HG02759 (cell line): ENCODE results near the gene EML1.

Source experiments
- ATAC-seq: cut with Tn5 transposase; IDR thresholded peaks from one replicate; pipeline ENCODE4 v1.9.1; 2021; ENCODE audit warnings: mild to moderate bottlenecking, moderate library complexity; ENCODE audit not compliant: unreplicated experiment

Gene EML1

DNA sequence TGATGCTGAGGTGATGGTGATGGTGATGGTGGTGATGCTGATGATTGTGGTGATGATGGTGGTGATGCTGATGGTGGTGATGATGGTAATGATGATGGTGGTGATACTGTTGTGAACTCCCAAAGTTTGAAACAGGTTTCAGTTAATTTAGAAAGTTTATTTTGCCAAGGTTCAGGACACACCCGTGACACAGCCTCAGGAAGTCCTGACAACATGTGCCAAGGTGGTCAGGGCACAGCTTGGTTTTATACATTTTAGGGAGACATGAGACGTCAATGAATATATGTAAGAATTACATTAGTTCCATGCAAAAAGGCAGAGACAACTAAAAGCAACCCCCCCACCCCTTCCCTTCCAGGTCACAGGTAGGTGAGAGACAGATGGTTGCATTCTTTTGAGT, 159.2 kb downstream of the EML1 start:
- ATAC-seq: no peak

DNA sequence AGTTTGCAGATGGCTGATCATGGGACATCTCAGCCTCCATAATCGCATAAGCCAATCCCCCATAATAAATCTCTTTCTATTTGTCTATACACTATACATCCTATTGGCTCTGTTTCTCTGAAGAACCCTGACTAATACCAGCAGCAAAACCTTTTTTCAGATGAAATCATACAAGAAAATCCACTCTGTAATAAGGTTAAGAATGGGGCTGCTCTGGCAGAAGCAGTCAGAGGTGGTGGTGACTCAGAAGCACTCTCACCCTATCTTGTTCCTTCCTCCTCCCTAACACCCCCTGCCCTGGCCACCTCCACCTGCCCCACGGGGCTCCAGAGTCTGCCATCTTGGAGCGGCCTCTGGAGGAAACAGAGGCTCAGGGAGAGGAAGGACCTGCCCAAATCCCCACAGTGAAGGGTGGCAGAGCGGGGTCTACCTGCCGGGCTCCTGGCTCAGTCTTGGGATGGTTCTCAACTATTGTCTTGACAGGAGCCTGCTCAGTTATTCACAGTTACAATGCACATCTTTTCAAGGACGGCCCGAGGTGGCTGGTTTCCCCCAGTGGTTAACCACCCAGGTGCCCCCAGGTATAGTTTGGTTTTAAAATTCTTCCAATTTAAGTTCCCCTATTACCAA, 162.7 kb downstream of the EML1 start:
- no peak for ATAC-seq

DNA sequence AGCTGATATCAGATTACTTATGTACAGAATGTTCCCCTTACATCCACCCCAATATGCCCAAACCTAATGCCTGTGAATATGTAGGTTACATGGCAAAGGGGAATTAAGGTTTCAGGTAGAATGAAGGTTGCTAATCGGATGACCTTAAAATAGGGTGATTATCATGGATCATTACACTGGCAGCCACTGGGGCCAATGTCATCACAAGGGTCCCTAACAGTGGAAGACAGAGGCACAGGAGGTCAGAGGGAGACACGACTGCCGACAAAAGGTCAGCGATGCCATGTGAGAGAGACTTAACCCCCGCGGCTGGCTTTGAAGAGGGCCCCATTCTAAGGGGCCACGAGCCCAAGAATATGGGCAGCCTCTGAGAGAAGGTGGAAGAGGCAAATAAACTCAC, 165.2 kb downstream of the EML1 start:
- no peak for ATAC-seq

DNA sequence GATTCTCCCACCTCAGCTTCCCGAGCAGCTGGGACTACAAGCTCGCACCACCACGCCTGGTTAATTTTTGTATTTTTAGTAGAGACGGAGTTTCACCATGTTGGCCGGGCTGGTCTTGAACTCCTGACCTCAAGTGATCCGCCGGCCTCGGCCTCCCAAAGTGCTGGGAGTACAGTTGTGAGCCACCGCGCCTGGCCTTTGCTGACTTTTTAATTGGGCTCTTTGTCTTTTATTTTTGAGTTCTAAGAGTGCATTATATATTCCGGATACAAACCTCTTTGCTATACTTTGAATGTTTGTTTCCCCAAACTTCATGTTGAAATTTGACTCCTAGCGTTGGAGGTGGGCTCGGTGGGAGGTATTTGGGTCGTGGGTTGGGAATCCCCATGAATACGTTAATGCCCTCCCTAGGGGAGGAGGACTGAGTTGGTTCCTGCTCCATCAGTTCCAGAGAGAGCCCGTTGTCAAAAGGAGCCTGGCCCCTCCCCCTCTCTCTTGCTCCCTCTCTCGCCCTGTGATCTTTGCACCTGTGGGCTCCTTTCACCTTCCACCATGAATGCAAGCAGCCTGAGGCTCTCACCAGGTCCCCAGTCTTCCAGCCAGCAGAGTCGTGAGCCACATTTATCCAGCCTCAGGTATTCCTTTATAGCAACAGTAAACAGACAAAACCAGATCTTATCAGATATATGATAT, 168.8 kb downstream of the EML1 start:
- no peak for ATAC-seq

DNA sequence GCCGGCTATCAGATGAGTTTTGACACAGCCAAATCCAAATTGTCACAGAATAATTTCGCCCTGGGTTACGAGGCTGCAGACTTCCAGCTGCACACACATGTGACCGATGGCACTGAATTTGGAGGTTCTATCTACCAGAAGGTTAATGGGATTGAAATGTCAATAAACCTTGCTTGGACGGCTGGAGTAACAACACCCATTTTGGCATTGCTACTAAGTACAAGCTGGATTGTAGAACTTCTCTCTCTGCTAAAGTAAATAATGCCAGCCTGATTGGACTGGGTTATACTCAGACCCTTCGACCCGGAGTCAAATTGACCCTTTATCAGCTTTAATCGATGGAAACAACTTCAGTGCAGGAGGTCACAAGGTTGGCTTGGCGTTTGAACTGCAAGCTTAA, 171.8 kb downstream of the EML1 start:
- ATAC-seq: no peak

DNA sequence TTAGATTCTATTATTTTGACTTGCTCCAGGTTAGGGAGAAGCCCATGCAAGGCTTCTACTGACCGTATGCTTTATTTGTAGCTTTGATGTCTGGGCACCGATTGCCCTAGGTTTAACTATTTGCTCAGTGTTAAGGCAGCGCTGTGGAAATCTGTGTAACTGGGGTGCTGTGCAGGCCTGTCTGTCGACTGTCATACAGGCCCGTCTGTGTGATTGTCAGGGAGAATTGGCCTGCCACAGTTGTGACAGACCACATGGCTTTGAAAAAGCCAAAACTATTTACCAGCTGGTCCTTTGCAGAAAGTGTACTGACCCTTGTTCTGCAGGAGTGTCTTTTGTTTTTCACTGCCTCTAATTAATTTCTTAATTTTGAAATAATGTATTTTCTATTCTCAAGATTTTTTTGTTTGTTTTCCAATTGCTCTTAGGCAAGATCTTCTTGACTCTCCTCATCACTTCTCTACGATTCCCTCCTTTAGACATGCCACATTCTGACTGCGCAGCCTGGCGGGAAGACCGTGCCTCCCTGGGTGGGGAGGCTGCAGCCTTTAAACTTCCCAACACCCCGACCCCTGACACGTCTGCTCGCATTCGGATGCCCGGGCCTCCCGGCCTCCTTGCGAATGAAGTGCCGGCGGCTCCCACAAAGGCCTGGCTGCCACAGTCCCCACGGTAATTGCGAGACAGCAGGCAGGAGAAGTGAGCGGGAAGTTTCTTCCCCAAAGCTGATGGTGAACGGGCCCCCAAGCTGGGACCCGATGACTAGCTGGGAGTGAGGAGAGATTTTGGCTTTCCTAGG, 173.0 kb downstream of the EML1 start:
- ATAC-seq: no peak

DNA sequence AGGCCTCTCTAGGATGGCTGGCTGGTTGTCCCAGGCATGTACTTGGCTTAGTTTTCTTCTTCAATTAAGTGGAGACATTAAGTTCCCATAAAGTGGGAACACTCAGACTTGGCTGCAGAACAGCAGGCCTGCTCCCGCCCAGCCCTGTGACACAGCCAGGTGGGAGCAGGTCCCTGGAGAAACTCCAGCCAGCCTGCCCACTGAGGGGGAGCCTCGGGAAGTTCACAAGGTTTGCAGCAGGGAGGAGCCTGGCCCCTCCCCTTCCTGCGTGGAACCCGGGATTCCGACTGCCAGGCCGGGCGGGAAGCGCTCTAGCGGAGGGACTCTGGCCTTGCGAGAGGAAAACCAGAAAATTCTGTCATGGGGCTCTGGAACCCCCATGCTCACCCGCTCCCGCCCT, 173.7 kb downstream of the EML1 start:
- no peak for ATAC-seq

DNA sequence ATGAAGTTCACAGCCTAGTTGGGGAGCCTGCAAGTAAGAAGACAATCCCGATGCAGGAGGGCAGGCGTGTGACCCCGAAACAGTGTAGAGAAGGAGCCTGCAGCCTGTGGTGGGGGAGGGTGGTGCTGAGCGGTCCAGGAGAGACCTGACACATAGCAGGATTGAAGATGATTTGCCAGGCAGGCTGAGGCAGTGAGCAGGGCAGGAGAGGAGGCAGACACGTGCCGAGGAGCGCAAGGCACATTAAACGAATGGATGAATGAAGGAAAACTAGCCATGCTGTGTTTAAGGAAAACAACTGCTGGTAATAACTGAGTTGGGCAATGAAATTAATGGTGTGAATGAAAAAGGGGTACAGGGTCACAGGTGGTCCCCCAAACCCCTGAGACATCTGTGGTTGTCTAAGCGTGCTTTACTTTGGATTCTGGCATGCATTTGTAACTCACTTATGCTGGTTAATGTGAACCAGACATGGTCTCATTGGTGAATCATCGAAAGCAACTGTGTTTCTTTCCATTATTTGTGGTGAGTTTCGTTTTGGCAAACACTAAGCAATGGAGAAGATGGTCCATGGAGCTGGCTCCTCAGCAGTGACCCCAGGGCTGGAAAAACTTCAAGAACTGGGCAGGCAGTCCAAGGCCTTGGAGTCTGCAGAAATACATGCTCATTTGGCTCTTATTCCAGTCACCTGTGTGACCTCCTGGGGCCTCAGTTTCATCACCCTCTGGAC, 175.1 kb downstream of the EML1 start:
- ATAC-seq: no peak

DNA sequence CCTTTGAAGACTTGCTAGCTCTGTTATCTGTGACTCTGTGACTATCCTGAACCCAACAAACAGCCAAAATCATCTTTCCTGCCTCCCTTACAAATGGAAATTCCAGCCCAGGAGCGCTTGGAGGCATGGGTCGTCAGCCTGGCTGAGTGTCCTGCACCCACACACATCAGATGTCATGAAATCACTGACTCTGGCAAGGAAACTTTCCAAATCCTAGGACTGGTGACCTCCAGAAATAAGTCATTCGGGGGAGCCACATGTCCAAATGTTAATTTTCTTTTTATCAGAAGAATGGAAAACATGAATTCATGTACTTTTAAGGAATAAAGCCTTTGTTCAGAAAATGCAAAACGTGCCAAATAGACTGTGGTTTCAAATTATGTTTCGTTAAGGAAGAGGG, 175.7 kb downstream of the EML1 start:
- ATAC-seq: no peak

DNA sequence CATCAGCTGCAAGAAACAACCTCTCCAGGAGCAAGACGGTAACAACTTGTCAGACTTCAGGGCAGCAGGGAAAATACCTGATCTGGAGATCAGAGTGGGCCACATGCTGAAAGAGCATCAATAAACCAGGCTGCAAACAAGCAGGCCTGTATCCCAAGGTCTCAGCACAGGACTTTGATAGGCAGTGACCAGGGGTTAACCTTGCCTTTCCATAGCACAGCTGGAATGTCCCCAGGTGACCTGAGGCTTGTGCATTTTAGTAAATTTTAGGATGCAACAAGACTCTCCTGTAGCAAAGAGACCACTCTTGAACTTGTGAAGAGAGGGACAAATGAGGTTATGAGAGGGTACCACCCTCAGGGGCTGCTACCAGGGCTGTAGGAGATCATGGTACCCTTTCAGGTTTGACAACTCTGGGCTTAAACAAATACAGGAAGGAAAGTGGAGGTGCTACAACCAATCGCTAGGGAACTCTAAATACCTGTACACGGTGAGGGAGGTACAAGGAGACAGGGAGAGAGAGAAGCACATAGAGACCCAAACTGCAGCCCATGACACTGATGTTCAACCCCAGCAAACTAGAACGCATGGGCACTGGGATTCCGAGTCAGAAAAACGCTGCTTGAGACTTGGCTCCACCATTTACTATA, 176.6 kb downstream of the EML1 start:
- ATAC-seq: no peak

DNA sequence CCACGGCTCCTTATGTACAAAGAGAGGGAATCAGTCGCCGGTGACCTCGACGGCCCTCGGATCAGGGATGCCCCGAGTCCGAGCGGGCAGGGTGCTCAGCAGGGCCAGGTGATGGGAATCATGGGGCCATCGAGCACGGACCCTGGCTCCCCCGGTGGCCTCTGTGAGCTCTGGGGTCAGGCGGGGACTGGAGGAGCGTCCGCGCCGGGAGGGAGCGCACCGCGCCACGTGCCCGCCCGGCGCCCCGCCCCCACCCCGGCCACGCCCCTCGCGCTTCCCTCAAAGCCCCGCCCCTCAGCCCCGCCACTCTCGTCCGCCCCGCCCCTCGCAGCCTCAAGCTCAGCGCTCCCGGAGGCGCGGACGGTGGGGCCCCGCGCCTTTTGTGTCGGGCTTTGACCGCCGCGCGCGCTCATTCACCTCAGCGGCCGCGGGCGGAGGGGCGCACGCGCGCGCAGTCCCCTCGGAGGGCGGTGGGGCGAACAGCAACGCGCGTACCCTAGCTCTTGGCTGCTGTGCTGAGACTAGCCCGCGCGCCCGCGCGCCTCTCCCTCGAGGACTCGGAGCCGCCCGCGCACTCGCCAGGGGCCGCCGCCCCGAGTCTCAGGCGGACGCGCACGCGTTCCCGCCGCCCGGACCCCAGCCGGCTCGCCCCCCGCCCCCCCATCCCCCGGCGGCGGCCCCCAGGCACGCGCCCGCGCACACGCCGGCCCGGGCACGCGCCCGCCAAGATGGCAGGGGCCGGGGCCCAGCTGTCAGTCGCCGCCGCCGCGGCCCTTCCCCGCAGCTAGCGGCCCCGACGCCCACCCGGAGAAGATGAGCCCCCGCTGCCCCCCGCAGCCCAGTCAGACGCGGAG, 178.1 kb downstream of the EML1 start:
- ATAC-seq: peak; percentile 70

DNA sequence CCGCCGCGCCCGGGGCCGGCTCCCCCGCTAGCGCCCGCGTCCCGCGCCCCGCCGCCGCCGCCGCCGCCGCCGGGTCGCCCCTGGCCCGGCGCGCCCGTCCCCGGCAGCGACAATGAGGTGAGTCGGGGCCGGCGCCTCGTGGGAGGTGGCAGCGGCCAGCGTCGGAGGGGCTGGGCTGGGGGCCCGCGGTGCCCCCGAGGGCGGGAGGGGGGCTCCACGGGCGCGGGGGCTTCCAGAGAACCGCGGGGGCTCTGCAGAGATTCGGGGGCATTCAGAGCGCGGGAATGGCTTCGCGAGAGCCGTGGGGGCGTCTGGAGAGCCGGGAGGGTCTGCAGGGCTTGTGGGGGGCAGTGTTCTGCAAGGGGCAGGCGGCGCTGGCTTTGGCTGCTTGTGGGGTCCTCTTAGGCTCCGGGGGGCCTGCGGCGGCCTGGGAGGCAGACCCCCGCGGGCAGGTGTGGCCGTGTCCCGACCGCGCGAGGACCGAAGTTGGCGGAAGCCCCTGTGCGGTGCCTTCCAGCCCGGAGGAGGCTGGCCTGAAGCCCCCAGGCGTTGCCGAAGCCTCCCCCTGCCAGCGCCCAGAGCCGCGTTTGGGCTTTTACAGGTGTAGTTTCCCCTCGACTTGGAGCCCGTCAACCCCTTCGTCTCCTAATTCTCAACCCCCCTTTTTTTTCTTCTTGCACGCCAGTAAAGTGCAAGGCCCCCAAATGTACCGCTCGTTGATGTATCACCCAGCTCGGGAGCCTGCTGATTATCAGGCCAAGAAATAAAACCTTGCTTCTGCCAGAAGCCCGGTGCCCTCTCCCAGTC, 178.9 kb downstream of the EML1 start:
- ATAC-seq: peak; percentile 37

DNA sequence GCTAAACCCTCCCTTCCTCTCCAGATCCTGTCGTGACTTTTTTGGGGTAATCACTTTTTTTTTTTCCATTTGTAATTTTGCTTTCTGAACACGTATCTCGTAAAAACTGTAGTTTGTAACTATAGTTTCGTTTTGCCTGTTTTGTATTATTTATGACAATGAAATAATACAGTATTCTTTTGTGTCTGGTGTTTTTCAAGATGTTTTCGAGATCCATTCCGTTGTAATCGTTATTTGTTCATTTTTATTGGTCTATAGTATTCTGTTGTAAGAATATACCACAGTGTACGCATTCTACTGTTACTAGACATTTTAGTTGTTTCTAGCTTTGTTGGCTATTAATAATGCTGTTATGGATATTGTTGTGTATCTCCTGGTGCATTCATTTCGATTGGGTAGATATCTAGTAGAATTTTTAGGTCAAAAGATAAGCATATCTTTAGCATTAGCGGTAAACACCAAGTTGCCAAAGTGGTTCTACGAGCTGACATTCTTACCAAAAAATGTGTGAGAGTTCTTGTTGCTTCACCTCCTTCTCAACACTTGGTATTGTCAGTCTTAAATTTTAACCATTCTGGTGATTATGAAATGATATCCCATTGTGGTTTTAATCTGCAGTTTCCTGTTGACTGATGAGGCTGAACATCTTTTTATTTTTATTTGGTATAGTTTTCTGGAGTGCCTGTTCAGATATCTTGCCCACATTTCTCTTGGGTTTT, 179.7 kb downstream of the EML1 start:
- no peak for ATAC-seq

DNA sequence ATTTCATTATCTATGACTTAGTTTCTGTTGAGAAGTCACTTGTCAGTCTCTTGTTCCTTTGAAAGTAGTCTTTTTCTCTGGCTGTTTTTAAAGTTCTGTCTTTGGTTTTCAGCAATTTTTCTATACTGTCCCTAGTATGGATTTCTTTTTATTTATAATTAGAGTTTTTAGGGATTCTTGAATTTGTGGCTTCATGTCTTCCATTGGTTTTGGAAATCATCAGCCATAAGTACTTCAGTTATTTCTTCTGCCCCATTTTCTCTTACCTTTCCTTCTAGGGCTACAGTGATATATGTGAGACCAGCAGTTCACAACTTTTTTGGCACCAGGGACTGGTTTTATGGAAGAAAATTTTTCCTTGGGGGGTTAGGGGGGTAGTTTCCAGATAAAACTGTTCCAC, 182.0 kb downstream of the EML1 start:
- ATAC-seq: no peak

DNA sequence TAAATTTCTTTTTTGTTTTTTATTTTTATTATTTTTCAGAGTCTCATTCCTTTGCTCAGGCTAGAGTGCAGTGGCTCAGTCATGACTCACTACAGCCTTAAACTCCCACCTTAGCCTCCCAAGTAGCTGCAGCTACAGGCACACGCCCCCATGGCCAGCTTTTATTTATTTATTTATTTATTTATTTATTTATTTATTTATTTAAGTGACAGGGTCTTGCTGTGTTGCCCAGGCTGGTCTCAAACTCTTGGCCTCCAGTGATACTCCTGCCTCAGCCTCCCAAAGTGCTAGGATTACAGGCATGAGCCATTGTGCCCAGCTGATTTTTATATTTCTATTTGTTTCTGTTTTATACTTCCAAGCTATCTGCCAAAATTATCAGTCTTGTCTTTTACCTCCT, 182.8 kb downstream of the EML1 start:
- no peak for ATAC-seq

DNA sequence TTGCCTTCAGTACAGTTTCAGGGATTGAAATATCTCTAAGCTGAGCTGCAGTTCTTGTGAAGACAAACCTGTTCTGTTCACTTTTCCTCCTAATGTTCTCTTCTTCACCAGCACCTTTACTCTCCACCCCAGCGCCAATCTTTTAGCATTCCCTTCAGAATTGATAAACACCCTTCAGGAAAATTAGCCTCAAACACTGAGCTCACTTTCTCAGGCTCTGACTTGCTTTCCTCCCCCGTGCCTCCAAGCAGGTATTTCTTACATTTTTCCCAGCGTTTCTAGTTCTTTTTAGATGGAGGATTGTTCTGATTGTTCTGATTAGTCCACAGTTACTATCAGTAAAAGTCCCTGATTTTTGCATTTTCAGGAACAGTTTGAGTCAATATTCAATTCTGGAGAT, 183.5 kb downstream of the EML1 start:
- no peak for ATAC-seq

DNA sequence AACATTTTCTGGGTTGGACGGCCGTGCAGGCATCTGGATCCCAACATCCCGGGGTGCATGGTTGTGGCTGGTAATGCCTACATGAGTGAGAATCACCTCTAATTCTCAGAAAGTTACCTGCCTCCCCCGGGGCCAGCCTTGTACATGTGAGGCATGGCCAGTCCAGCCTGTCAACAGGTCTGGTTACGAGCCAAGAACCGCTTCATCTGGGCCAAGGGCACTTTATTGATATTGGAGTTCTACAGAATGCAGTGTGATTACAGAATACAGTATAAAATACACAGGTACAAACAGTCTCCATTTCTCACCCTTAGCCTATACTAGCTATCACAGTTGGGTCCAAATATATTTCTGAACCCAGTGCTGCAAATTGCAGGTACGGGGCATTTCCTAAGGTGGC, 187.1 kb downstream of the EML1 start:
- ATAC-seq: no peak

DNA sequence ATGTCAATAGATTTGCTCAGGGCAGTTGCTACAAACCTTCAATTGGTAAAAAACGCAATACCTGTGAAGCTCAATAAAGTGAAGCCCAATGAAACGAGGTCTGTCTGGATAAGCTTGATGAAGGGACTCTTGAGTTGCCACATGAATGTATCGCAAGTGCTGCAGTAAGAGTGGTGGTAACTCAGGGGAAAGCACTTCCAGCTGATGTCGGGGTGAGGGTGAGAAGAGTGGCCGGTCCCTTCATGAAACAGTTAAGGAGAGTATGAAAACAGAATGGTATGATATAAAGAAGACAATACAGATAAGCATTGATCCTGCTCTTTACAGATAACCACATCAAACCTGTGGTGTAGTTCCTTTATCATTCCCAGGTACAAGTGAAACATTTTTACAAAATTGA, 188.6 kb downstream of the EML1 start:
- no peak for ATAC-seq
